ENCODE measurements around the gene C13orf42.

The C13orf42 gene

GRCh38 chr13:51035978-51036377 lies 75.1 kb downstream of the C13orf42 start:
- TF ChIP-seq, protein P1, sequence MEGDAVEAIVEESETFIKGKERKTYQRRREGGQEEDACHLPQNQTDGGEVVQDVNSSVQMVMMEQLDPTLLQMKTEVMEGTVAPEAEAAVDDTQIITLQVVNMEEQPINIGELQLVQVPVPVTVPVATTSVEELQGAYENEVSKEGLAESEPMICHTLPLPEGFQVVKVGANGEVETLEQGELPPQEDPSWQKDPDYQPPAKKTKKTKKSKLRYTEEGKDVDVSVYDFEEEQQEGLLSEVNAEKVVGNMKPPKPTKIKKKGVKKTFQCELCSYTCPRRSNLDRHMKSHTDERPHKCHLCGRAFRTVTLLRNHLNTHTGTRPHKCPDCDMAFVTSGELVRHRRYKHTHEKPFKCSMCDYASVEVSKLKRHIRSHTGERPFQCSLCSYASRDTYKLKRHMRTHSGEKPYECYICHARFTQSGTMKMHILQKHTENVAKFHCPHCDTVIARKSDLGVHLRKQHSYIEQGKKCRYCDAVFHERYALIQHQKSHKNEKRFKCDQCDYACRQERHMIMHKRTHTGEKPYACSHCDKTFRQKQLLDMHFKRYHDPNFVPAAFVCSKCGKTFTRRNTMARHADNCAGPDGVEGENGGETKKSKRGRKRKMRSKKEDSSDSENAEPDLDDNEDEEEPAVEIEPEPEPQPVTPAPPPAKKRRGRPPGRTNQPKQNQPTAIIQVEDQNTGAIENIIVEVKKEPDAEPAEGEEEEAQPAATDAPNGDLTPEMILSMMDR (IDR thresholded peaks at IDR 0.05; ENCODE audit: borderline replicate concordance, insufficient read depth, low read depth, low read length), result no peak
- H3K4me3 ChIP-seq (ENCODE audit: low read depth, low read length), result no peak overlapping the region

GRCh38 chr13:51035469-51035868 lies 75.6 kb downstream of the C13orf42 start:
- H3K4me3 ChIP-seq (ENCODE audit: low read depth, low read length), result no peak overlapping the region
- TF ChIP-seq, protein P1 (IDR thresholded peaks at IDR 0.05; ENCODE audit: borderline replicate concordance, insufficient read depth, low read depth, low read length), result no peak

DNA sequence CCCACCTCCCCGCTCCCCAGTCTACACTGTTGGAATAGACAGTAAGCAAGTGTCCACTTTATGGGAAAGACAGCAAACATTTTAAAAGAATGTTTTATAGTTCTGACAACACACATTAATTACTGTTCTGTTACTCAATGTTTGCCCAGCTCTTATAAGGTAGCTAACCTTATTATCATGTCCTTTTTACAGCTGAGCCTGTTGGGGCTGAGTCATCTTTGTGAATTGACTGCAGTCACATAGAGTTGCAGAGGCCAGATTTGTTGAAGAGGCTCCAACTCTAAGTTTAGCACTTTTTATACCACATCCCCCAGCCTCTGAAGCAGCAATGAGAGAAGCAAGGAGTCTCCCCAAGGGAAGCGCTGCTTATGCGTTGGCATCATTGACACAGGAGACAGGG lies 76.2 kb downstream of the C13orf42 start:
- TF ChIP-seq, protein P1 (IDR thresholded peaks at IDR 0.05; ENCODE audit: borderline replicate concordance, insufficient read depth, low read depth, low read length), result no peak
- H3K4me3 ChIP-seq (ENCODE audit: low read depth, low read length), result no peak overlapping the region

DNA sequence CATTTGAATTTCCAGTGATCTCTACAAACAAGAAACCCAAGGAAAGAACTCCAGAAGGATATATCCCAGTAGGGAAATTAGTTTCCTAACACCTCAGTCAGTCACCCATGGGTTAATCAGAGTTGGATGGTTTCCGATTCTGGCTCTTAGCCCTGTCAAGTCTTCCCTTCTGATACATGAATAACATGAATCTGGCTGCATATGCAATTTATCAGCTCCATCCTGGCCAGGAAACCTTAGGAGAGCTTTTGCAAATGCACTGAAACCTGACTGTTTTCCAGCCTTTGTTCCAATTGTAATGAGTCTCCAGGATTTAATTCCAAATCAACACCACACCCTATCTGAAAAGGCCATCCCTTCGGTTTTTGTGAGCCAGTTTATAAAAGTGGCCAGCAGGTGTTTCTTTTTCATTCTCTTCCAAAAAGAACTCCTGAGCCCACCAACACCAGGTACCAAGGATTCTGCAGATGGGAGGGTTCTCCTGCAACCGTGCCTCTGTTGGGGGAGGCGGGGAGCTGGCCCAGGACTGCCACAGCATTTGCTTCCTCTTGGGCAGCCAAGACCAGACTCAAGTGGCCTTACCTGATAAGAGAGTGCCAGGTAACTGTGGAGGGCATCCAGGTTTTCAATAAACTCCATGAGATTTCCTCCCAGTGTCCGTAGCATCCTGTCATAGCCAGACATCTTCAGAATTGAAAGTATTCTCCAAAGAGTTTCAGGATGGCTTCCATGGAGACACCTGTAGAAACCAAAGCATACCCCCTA lies 77.5 kb downstream of the C13orf42 start:
- H3K4me3 ChIP-seq (ENCODE audit: low read depth, low read length), result no peak overlapping the region

DNA sequence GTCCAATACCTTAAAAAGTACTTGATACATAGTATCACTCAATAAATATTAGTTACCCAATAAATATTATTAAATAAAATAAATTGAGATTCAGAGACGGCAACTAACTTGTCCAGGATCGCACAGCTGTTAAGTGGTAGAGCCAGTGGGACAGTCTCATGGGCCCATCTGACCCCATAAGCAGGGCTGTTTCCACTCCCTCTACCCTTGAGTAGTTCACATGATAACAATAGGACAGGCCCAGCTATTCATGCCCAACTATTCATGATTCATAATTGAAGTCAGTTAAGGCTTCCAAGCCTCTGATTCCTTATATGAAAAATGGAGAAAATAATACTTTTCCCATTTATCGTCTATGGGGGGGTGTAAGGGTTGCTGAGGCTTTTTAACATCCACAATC lies 78.2 kb downstream of the C13orf42 start:
- no peak overlapping the region for H3K4me3 ChIP-seq (ENCODE audit: low read depth, low read length)
- TF ChIP-seq, protein P1 (IDR thresholded peaks at IDR 0.05; ENCODE audit: borderline replicate concordance, insufficient read depth, low read depth, low read length), result no peak

More for the DNA sequence above, 77.5 kb downstream of the C13orf42 start:
- TF ChIP-seq, protein P1 (IDR thresholded peaks at IDR 0.05; ENCODE audit: borderline replicate concordance, insufficient read depth, low read depth, low read length), result no peak

Data from GM12875 (cell line).